K562 (cell line): ENCODE measurements around the gene LPIN1. TPM values are rescaled to one million over a fixed set of nuclear protein-coding genes. Genes with fewer than 3 reads are reported as not detected.

ENCODE experiments used
- DDX20 ChIP-seq: fragments of 450-650 bp; IDR thresholded peaks from 2 replicates; pipeline ENCODE4 v1.6.1; 2016; ENCODE audit warnings: missing genetic modification characterization, low read depth, mild to moderate bottlenecking, missing compliant biosample characterization, moderate library complexity
- EP300 ChIP-seq: IDR thresholded peaks from 2 replicates; pipeline ENCODE4 v1.6.1; 2012; ENCODE audit warnings: low read length, improper control_type of control experiment
- ESRRB ChIP-seq: fragments of 250-450 bp; sonication (Bioruptor Pico); IDR thresholded peaks from 2 replicates; pipeline ENCODE4 v1.5.0; 2020; ENCODE audit warnings: mild to moderate bottlenecking, moderate library complexity, borderline replicate concordance
- MAFF ChIP-seq: IDR thresholded peaks from 2 replicates; pipeline ENCODE4 v1.6.1; 2012; ENCODE audit warnings: low read length, improper control_type of control experiment
- MAZ ChIP-seq, 2 experiments: fragments of 450-650 bp in 1 of 2; sonication (generic) in 1 of 2; formaldehyde crosslinking; IDR thresholded peaks in 1 of 2; conservative IDR thresholded peaks in 1 of 2; 2 replicates each; pipeline versions ENCODE4 v1.4.0 to v1.5.0; 2020; ENCODE audit warnings: mild to moderate bottlenecking in 1 of 2, missing genetic modification reagents in 1 of 2
- MCM3 ChIP-seq: fragments of 450-650 bp; IDR thresholded peaks from 2 replicates; pipeline ENCODE4 v1.6.1; 2016
- NR2C2 ChIP-seq, 2 experiments: fragments of 200-800 bp in 1 of 2; sonication (Bioruptor generic) in 1 of 2; sonication (generic) in 1 of 2; formaldehyde crosslinking in 1 of 2; IDR thresholded peaks; 2 replicates each; pipeline versions ENCODE4 v1.6.1 to v1.8.0; 2016 to 2022; ENCODE audit warnings: mild to moderate bottlenecking in 1 of 2, missing compliant biosample characterization in 1 of 2, missing genetic modification characterization in 1 of 2, missing genetic modification reagents in 1 of 2
- PHB ChIP-seq: fragments of 250-450 bp; sonication (Bioruptor Pico); IDR thresholded peaks from 2 replicates; pipeline ENCODE4 v1.5.0; 2021
- PHB2 ChIP-seq: fragments of 450-650 bp; IDR thresholded peaks from 2 replicates; pipeline ENCODE4 v1.6.1; 2017; ENCODE audit warnings: low read depth
- POLR2AphosphoS5 ChIP-seq: IDR thresholded peaks from 2 replicates; pipeline ENCODE4 v1.6.1; 2011; ENCODE audit warnings: mild to moderate bottlenecking, low read depth, low read length, moderate library complexity; ENCODE audit not compliant: control insufficient read depth, insufficient read depth
- POLR2B ChIP-seq: fragments of 450-650 bp; IDR thresholded peaks from 2 replicates; pipeline ENCODE4 v1.6.1; 2018; ENCODE audit warnings: low read depth; ENCODE audit not compliant: partially characterized antibody
- SMAD4 ChIP-seq: fragments of 250-450 bp; sonication (Bioruptor Pico); conservative IDR thresholded peaks from 2 replicates; pipeline ENCODE4 v1.8.0; 2021; ENCODE audit warnings: inconsistent platforms, mild to moderate bottlenecking, moderate library complexity
- SMARCB1 ChIP-seq: IDR thresholded peaks from 2 replicates; pipeline ENCODE4 v1.6.1; 2011; ENCODE audit warnings: improper control_type of control experiment, low read depth; ENCODE audit not compliant: insufficient read length
- TEAD2 ChIP-seq: fragments of 450-650 bp; IDR thresholded peaks from 2 replicates; pipeline ENCODE4 v1.6.1; 2016; ENCODE audit warnings: missing genetic modification characterization, control low read depth, missing compliant biosample characterization
- TRIM24 ChIP-seq, 2 experiments: fragments of 450-650 bp; IDR thresholded peaks; 2 replicates each; pipeline ENCODE4 v1.6.1; 2016
- XRCC4 ChIP-seq: IDR thresholded peaks from one replicate; pipeline ENCODE4 v1.6.1; 2011; ENCODE audit not compliant: insufficient read depth, insufficient read length; ENCODE audit errors: extremely low read depth
- ZNF311 ChIP-seq: fragments of 250-450 bp; sonication (Bioruptor Pico); IDR thresholded peaks from 2 replicates; pipeline ENCODE4 v1.4.0; 2020; ENCODE audit warnings: mild to moderate bottlenecking, moderate library complexity
- ZNF354B ChIP-seq: fragments of 250-450 bp; sonication (Bioruptor Pico); IDR thresholded peaks from 2 replicates; pipeline ENCODE4 v1.4.0; 2020
- ZNF384 ChIP-seq: IDR thresholded peaks from 2 replicates; pipeline ENCODE4 v1.6.1; 2012; ENCODE audit warnings: low read depth, low read length, improper control_type of control experiment
- ZZZ3 ChIP-seq: fragments of 450-650 bp; IDR thresholded peaks from 2 replicates; pipeline ENCODE4 v1.6.1; 2016; ENCODE audit warnings: antibody characterized with exemption, mild to moderate bottlenecking, moderate library complexity
- polyA plus RNA-seq, 8 experiments: library from polyadenylated mRNA; depleted of rRNA in 4 of 8; stranded (reverse) in 5 of 8; unstranded in 3 of 8; fragments of >200 nt; fragmentation: Nextera tagmentation in 2 of 8; fragmentation: Illumina TruSeq in 1 of 8; extraction: Ambion mirVana in 2 of 8; extraction: Trizol in 1 of 8; gene quantifications; 2 replicates each; pipeline versions ENCODE4 v1.2.1 to v1.2.3, GENCODE V29; 2011 to 2014; ENCODE audit warnings: inconsistent platforms in 1 of 8, missing spikeins in 1 of 8
- total RNA-seq, 7 experiments: library from RNA; depleted of rRNA in 6 of 7; stranded (reverse); fragments of >200 nt in 6 of 7; fragmentation: Illumina TruSeq in 2 of 7; extraction: Trizol in 2 of 7; gene quantifications; 2 replicates each; pipeline versions ENCODE4 v1.2.1 to v1.2.3, GENCODE V29; 2011 to 2021; ENCODE audit warnings: low replicate concordance in 1 of 7
- TF ChIP-seq, protein P1 (sequence below): fragments of 450-650 bp; IDR thresholded peaks from 2 replicates; pipeline ENCODE4 v1.6.1; 2018; ENCODE audit not compliant: partially characterized antibody
- TF ChIP-seq, protein P2 (sequence below), 2 experiments: fragments of 450-650 bp in 1 of 2; sonication (generic) in 1 of 2; formaldehyde crosslinking in 1 of 2; IDR thresholded peaks in 1 of 2; conservative IDR thresholded peaks in 1 of 2; 2 replicates each; pipeline versions ENCODE4 v1.6.1 to v1.8.1; 2016 to 2023; ENCODE audit warnings: mild to moderate bottlenecking in 2 of 2, moderate library complexity in 2 of 2, inconsistent platforms in 1 of 2, missing genetic modification reagents in 1 of 2
- TF ChIP-seq, protein P3 (sequence below): sonication (generic); formaldehyde crosslinking; IDR thresholded peaks from 2 replicates; pipeline ENCODE4 v1.9.0; 2022; ENCODE audit warnings: mild to moderate bottlenecking, missing genetic modification reagents
- TF ChIP-seq, protein P4 (sequence below): fragments of 250-450 bp; sonication (Bioruptor Pico); IDR thresholded peaks from 2 replicates; pipeline ENCODE4 v1.8.0; 2022; ENCODE audit warnings: moderate library complexity, mild to moderate bottlenecking, inconsistent platforms

LPIN1 gene
- total and polyA plus RNA-seq, 9 of the 15 experiments (the other 6 are each of a cell fraction or from before 2014, with no cell fraction given), result 9.2 to 84.0 (median 27.8) TPM

DNA sequence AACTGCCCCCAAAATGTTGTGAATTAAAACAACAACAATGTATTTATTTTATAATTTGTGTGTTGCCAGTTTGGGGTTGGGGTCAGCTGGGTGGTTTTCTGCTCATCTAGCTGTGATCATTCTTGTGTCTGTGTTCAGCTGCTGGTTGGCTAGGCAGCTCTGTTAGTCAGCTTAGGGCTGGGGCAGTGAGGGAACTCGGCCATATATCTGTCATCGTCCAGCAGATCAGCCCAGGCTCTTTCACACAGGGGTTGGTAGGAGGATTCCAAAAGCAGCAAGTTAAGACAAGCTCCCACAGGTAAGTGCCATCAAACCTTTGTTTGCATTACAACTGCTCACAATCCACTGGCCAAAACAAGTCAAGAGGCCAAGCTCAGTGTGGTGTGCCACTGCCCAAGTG is 121.5 kb downstream of the LPIN1 start (continued):
- TF ChIP-seq DDX20 (tag), result no peak
- TF ChIP-seq PHB2, result no peak
- TF ChIP-seq ZNF354B (CRISPR knock-in tag), result no peak
- TF ChIP-seq, protein P1, sequence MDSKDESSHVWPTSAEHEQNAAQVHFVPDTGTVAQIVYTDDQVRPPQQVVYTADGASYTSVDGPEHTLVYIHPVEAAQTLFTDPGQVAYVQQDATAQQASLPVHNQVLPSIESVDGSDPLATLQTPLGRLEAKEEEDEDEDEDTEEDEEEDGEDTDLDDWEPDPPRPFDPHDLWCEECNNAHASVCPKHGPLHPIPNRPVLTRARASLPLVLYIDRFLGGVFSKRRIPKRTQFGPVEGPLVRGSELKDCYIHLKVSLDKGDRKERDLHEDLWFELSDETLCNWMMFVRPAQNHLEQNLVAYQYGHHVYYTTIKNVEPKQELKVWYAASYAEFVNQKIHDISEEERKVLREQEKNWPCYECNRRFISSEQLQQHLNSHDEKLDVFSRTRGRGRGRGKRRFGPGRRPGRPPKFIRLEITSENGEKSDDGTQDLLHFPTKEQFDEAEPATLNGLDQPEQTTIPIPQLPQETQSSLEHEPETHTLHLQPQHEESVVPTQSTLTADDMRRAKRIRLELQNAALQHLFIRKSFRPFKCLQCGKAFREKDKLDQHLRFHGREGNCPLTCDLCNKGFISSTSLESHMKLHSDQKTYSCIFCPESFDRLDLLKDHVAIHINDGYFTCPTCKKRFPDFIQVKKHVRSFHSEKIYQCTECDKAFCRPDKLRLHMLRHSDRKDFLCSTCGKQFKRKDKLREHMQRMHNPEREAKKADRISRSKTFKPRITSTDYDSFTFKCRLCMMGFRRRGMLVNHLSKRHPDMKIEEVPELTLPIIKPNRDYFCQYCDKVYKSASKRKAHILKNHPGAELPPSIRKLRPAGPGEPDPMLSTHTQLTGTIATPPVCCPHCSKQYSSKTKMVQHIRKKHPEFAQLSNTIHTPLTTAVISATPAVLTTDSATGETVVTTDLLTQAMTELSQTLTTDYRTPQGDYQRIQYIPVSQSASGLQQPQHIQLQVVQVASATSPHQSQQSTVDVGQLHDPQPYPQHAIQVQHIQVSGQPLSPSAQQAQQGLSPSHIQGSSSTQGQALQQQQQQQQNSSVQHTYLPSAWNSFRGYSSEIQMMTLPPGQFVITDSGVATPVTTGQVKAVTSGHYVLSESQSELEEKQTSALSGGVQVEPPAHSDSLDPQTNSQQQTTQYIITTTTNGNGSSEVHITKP, result peak; percentile 68
- no peak for TF ChIP-seq MCM3
- TF ChIP-seq POLR2AphosphoS5, result no peak
- no peak for TF ChIP-seq SMARCB1
- no peak for TF ChIP-seq NR2C2 (CRISPR knock-in tag; IDR thresholded peaks at IDR 0.05)
- peak; percentile 50; the same call in 1 of the 2 replicates for TF ChIP-seq NR2C2 (tag; IDR thresholded peaks at IDR 0.05)
- TF ChIP-seq MAFF, result no peak
- no peak for TF ChIP-seq ZNF311 (CRISPR knock-in tag)
- TF ChIP-seq TEAD2 (tag), result no peak
- TF ChIP-seq SMAD4 (CRISPR knock-in tag), result 0 out of 2 replicates have a peak, but pooled peaks have one; percentile 14
- TF ChIP-seq, protein P2, sequence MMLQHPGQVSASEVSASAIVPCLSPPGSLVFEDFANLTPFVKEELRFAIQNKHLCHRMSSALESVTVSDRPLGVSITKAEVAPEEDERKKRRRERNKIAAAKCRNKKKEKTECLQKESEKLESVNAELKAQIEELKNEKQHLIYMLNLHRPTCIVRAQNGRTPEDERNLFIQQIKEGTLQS (IDR thresholded peaks at IDR 0.05), result peak; percentile 20; the same call in 1 of the 2 replicates
- TF ChIP-seq, protein P2 (CRISPR knock-in tag; conservative IDR thresholded peaks at IDR 0.05), result no peak
- TF ChIP-seq, protein P3, sequence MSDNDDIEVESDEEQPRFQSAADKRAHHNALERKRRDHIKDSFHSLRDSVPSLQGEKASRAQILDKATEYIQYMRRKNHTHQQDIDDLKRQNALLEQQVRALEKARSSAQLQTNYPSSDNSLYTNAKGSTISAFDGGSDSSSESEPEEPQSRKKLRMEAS (CRISPR knock-in tag), result no peak
- no peak for TF ChIP-seq PHB (CRISPR knock-in tag)
- no peak for TF ChIP-seq ESRRB (CRISPR knock-in tag)
- no peak for TF ChIP-seq ZNF384
- no peak for TF ChIP-seq XRCC4
- 0 out of 4 replicates have a peak, but pooled peaks of 1 of the 2 experiments have one; percentile 40 for TF ChIP-seq MAZ (CRISPR knock-in tag; conservative IDR thresholded peaks at IDR 0.05 in 1 of 2, IDR thresholded peaks at IDR 0.05 in 1 of 2)
- TF ChIP-seq, protein P4, sequence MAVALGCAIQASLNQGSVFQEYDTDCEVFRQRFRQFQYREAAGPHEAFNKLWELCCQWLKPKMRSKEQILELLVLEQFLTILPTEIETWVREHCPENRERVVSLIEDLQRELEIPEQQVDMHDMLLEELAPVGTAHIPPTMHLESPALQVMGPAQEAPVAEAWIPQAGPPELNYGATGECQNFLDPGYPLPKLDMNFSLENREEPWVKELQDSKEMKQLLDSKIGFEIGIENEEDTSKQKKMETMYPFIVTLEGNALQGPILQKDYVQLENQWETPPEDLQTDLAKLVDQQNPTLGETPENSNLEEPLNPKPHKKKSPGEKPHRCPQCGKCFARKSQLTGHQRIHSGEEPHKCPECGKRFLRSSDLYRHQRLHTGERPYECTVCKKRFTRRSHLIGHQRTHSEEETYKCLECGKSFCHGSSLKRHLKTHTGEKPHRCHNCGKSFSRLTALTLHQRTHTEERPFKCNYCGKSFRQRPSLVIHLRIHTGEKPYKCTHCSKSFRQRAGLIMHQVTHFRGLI (CRISPR knock-in tag), result peak; percentile 94; the same call in 1 of the 2 replicates
- TF ChIP-seq TRIM24 (IDR thresholded peaks at IDR 0.05), result no peak
- peak; percentile 27; the same call in 1 of the 2 replicates for TF ChIP-seq EP300
- TF ChIP-seq POLR2B, result no peak
- no peak for TF ChIP-seq ZZZ3
